GM21723 (cell line): ENCODE measurements around the gene USP50.
"Not testable (repeated sequence)": the region's sequence is repeated elsewhere in the genome, so short reads cannot be mapped to it uniquely, and the experiment has no call there.

Experiments used
- ATAC-seq: cut with Tn5 transposase; IDR thresholded peaks from one replicate; pipeline ENCODE4 v1.9.1; 2021; ENCODE audit warnings: mild to moderate bottlenecking, moderate library complexity; ENCODE audit not compliant: unreplicated experiment

USP50 gene

DNA sequence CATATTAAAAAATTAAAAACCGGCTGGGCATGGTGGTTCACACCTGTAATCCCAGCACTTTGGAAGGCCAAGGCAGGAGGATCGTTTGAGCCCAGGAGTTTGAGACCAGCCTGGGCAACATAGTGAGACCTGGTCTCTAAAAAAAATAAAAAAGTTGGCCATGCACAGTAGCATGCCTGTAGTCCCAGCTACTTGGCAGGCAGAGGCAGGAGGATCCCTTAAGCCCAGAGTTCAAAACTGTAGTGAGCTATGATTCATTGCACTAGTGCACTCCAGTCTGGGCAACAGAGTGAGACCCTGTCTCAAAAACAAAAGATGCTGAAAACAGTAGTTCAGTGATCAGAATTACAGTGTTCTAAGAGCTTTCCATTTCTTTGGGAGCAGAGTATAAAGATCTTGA lies 40.8 kb downstream of the USP50 start:
- ATAC-seq: not testable (repeated sequence)

DNA sequence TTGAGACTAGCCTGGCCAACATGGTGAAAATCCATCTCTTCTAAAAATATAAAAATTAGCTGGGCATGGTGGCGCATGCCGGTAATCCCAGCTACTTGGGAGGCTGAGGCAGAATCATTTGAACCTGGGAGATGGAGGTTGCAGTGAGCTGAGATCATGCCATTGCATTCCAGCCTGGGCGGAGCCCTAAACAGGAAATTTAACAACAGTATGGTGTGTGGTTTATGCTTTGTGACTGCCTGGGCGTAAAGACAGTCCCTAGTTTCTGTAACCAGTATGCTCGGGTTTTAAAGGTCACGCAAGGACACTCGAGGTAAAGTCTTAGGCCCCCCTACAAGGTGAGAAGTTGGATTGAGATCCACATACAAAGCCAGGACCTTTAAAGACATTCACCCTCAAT lies 43.3 kb downstream of the USP50 start:
- ATAC-seq: no peak

DNA sequence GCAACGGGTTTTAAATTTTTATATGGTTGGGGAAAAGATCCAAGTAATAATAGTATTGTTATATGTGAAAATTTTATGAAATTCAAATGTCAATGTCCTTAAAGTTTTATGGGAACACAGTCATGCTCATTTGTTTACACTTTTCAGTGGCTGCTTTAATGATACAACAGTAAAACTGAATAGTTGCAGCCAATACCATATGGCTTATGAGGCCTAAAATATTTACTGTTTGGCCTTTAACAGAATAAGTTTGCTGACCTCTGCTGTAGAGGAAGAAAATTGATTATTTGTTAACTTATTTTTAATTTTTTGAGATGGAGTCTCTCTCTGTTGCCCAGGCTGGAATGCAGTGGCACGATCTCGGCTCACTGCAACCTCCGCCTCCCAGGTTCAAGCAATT lies 44.7 kb downstream of the USP50 start:
- no peak for ATAC-seq

- ATAC-seq: no peak
Measured at GRCh38 chr15:50500352-50500751, 46.1 kb downstream of the USP50 start.

DNA sequence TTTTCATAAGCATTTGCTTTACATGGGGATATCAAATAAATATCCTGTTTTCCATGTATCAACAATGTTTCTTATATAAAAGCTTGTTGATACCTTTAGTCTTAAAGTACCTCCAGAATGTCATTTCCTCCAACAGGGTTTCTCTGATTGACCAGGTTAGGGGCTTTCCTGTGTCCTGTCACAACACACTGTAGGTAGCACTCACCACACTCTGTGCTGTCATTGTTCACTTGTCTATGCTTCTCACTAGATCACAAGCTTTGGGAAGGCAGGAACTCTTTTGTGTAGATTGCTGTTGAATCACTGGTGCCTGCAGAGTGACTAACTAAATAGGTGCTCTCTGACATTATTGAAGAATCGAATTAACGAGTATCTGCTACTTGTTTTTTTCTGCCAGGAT lies 49.8 kb downstream of the USP50 start:
- ATAC-seq: no peak

- ATAC-seq: not testable (repeated sequence)
Measured at GRCh38 chr15:50494547-50494946, 51.9 kb downstream of the USP50 start.

DNA sequence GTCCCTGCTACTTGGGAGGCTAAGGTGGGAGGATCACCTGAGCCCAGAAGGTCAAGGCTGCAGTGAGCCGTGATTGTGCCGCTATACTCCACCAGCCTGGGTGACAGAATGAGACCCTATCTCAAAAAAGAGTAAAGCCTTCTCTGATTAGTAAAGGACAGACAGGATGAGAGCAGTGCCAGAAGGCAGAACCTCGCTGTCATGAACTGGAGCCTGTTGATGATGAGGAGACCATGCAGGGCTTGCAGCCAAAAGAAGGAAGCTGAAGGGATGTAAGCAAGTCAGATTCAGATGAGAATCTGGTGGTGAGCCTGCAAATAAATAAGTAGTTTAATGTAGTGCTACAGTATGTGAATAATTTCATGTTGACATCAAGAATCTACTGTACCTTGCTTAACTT lies 52.8 kb downstream of the USP50 start:
- ATAC-seq: no peak

GRCh38 chr15:50487287-50487686 lies 59.2 kb downstream of the USP50 start:
- no peak for ATAC-seq

GRCh38 chr15:50485389-50485788 lies 61.1 kb downstream of the USP50 start:
- ATAC-seq: no peak

DNA sequence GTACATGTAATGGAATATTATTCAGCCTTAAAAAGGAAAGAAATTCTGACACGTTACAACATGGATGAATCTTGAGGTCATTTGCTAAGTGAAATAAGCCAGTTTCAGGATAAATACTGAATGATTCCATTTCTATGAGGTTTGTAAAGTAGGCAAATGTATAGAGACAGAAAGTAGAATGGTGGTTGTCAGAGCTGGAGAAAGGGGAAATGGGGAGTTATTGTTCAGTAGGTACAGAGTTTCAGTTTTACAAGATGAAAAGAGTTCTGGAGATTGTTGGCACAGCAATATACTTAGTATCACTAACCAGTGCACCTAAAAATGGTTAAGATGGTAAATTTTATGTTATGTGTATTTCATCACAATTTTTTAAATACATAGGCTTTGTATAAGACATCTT lies 61.7 kb downstream of the USP50 start:
- ATAC-seq: peak; percentile 66

DNA sequence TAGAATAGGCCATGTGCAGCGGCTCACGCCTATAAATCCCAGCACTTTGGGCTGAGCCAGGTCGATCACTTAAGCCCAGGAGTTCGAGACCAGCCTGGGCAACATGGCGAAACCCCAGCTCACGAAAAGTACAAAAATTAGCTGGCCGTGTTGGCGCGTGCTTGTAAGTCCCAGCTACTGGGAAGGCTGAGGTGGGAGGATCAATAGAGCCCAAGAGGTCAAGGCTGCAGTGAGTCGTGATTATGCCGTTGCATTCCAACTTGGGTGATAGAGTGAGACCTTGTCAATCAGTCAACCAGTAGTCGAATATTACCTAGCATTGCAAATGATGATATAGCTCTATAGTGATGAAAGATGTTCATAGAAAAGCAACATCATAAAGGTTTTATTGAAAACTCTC lies 70.3 kb downstream of the USP50 start:
- ATAC-seq: no peak

GRCh38 chr15:50471072-50471471 lies 75.4 kb downstream of the USP50 start:
- ATAC-seq: no peak

DNA sequence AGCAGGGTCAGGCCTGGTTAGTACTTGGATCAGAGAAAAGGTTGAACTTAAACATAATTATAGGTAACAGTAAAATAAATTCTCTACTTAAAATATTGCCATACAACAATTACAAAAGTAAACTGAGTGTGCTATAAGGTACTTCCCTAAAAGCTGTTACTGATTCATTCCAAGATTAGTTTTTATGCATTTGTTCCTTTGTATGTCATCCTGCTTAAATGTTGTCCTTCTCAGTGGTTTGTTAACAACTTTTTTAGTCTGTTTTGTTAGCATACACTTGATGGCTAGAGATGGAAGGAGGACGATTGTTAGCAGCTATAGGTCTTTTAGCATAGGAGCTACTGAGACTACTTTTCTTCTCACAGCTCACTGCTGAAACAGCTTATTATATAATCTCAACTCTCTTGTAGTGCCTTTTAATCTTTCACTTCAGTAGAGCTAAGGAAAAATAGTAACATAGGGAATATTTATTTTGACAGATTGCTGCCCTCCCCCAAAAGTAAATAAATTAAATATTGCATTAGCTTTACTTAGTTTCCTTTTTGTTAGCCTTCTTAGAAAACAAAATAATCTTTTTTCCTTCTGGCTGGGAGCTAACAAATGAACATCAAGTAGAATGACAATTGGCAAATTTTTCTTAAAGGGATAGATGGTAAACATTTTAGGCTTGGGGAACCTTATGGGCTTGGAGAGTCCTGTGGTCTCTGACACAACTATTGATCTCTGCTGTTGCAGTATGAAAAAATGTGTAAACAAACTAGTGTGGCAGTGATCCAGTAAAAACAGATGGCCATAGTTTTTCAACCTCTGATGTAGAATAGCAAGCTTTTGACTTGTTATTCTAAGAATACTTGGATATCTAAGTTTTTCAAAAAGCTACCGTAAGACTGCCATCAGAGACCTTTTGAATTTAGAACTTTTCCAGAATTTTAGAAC lies 82.8 kb downstream of the USP50 start:
- ATAC-seq: no peak

DNA sequence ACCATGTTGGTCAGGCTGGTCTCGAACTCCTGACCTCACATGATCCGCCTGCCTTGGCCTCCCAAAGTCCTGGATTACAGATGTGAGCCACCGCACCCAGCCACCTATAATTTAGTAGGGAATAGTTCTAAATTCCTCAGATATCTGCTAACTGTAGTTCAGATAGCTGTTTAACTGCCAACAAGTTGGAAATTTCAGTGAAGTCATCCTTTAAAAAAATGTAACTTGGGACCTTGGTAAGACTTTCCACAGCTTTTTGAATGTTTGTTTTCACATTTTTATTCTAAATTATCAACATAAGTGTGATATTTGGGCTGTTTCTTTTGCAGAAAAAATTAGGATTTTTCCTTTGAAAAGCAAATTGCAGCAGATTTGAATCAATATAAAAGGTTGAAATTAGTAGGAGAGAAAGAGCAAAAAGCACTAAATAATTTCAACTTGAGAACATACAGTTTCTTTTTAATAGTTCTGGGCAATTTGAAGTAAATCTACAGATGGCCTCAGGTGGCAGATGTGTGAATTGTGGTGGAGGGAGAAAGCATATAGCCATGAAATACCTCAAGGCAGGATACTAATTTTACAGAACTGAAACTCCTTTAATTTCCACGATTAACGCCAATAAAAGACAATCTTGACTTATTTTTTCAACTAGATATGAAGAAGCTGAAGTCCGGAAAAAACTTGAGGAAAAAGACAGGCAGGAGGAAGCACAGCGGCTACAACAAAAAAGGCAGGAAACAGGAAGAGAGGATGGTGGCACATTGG lies 87.9 kb downstream of the USP50 start:
- ATAC-seq: no peak

- no peak for ATAC-seq
Measured at GRCh38 chr15:50452927-50453326, 93.5 kb downstream of the USP50 start.
